Measurements from ENCODE around the gene MACROD2. TPM values are rescaled to one million over a fixed set of nuclear protein-coding genes. Genes with fewer than 3 reads are reported as not detected.
A peak's percentile ranks its signal among the peaks of the same experiment; 100 is the strongest.

The MACROD2 gene
- total RNA-seq, 1 experiment from 2014 or later: 1.4 TPM

GRCh38 chr20:15061955-15062354, 1066.6 kb downstream of the MACROD2 start:
- no TSS peak for BruUV-seq (replicated peaks)
- intact Hi-C loops (cut with micrococcal nuclease; ENCODE audit: unreplicated experiment): no loop called here
- Histone ChIP-seq H3K4me1 (ENCODE audit: insufficient read depth, low read length, poor library complexity, severe bottlenecking) (no peaks in the 10 kb centered on the region), H3K27ac (ENCODE audit: low read depth, low read length, poor library complexity, severe bottlenecking) (no peak overlapping the region), H3K27me3 (replicated peaks; ENCODE audit: insufficient read depth, low read depth, low read length, poor library complexity) (no peaks in the 10 kb centered on the region), H3K4me3 (ENCODE audit: low read depth, low read length, poor library complexity, severe bottlenecking) (no peak overlapping the region), H3K36me3 (ENCODE audit: insufficient read depth, low read length, poor library complexity, severe bottlenecking) (no peaks in the 10 kb centered on the region), H3K9me3 (ENCODE audit: low read depth, low read length, poor library complexity, severe bottlenecking) (no peaks in the 10 kb centered on the region)
- no peak for TF ChIP-seq CTCF (conservative IDR thresholded peaks at IDR 0.05; ENCODE audit: low read depth, low read length)
- TF ChIP-seq EZH2 (IDR thresholded peaks at IDR 0.05; ENCODE audit: borderline replicate concordance, low read depth, low read length, poor library complexity, severe bottlenecking): no peak
- CTCF ChIA-PET: no interaction called here
- POLR2A ChIA-PET (ENCODE audit: low non-redundant PET): no interaction called here
- DNase-seq (ENCODE audit: low spot score): no peak

- H3K27ac ChIP-seq (ENCODE audit: low read depth, low read length, poor library complexity, severe bottlenecking): no peak overlapping the region
- BruUV-seq (replicated peaks): no TSS peak
- peaks cover 2% of the 10 kb centered on the region for H3K9me3 ChIP-seq (ENCODE audit: low read depth, low read length, poor library complexity, severe bottlenecking)
- H3K27me3 ChIP-seq (replicated peaks; ENCODE audit: insufficient read depth, low read depth, low read length, poor library complexity): no peaks in the 10 kb centered on the region
- CTCF ChIA-PET: no interaction called here
- H3K4me1 ChIP-seq (ENCODE audit: insufficient read depth, low read length, poor library complexity, severe bottlenecking): no peaks in the 10 kb centered on the region
- POLR2A ChIA-PET (ENCODE audit: low non-redundant PET): no interaction called here
- H3K36me3 ChIP-seq (ENCODE audit: insufficient read depth, low read length, poor library complexity, severe bottlenecking): no peaks in the 10 kb centered on the region
- intact Hi-C loops (cut with micrococcal nuclease; ENCODE audit: unreplicated experiment): no loop called here
- peak; percentile 34 for DNase-seq (ENCODE audit: low spot score)
- no peak overlapping the region for H3K4me3 ChIP-seq (ENCODE audit: low read depth, low read length, poor library complexity, severe bottlenecking)
- no peak for TF ChIP-seq CTCF (conservative IDR thresholded peaks at IDR 0.05; ENCODE audit: low read depth, low read length)
- TF ChIP-seq EZH2 (IDR thresholded peaks at IDR 0.05; ENCODE audit: borderline replicate concordance, low read depth, low read length, poor library complexity, severe bottlenecking): no peak
Observed at GRCh38 chr20:15063081-15063480, 1067.8 kb downstream of the MACROD2 start.

- Histone ChIP-seq H3K9me3 (ENCODE audit: low read depth, low read length, poor library complexity, severe bottlenecking) (peaks cover 6% of the 10 kb centered on the region), H3K27ac (ENCODE audit: low read depth, low read length, poor library complexity, severe bottlenecking) (no peak overlapping the region), H3K4me3 (ENCODE audit: low read depth, low read length, poor library complexity, severe bottlenecking) (no peak overlapping the region), H3K4me1 (ENCODE audit: insufficient read depth, low read length, poor library complexity, severe bottlenecking) (no peaks in the 10 kb centered on the region), H3K36me3 (ENCODE audit: insufficient read depth, low read length, poor library complexity, severe bottlenecking) (no peaks in the 10 kb centered on the region), H3K27me3 (replicated peaks; ENCODE audit: insufficient read depth, low read depth, low read length, poor library complexity) (no peaks in the 10 kb centered on the region)
- POLR2A ChIA-PET (ENCODE audit: low non-redundant PET): no interaction called here
- BruUV-seq (replicated peaks): no TSS peak
- intact Hi-C loops (cut with micrococcal nuclease; ENCODE audit: unreplicated experiment): no loop called here
- no peak for DNase-seq (ENCODE audit: low spot score)
- CTCF ChIA-PET: no interaction called here
- TF ChIP-seq CTCF (conservative IDR thresholded peaks at IDR 0.05; ENCODE audit: low read depth, low read length): no peak
- no peak for TF ChIP-seq EZH2 (IDR thresholded peaks at IDR 0.05; ENCODE audit: borderline replicate concordance, low read depth, low read length, poor library complexity, severe bottlenecking)
Observed at GRCh38 chr20:15064741-15065140, 1069.4 kb downstream of the MACROD2 start.
